HL-60 (cell line): ENCODE measurements around the gene SLC15A2.

Experiments
- GABPA ChIP-seq: IDR thresholded peaks from 2 replicates; pipeline ENCODE4 v1.6.1; 2012; ENCODE audit warnings: low read depth
- TF ChIP-seq, protein P1 (sequence below): IDR thresholded peaks from one replicate; pipeline ENCODE4 v1.5.1; 2011; ENCODE audit warnings: low read length, control low read depth, inconsistent platforms; ENCODE audit not compliant: insufficient read depth

DNA sequence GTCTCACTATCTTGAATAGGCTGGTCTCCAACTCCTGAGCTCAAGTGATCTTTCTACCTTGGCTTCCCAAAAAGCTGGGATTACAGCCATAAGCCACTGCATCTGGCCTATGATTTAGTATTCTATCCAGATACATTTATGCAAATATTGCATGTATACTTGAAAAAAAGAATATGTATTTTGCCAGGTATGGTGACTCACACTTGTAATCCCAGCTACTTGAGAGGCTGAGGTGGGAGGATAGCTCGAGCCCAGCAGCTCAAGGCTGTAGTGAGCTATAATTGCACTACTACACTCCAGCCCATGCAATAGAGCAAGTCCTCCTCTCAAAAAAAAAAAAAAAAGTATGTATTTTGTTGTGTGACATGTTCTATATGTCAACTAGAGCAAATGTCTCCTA, 54.4 kb downstream of the SLC15A2 start:
- TF ChIP-seq, protein P1, sequence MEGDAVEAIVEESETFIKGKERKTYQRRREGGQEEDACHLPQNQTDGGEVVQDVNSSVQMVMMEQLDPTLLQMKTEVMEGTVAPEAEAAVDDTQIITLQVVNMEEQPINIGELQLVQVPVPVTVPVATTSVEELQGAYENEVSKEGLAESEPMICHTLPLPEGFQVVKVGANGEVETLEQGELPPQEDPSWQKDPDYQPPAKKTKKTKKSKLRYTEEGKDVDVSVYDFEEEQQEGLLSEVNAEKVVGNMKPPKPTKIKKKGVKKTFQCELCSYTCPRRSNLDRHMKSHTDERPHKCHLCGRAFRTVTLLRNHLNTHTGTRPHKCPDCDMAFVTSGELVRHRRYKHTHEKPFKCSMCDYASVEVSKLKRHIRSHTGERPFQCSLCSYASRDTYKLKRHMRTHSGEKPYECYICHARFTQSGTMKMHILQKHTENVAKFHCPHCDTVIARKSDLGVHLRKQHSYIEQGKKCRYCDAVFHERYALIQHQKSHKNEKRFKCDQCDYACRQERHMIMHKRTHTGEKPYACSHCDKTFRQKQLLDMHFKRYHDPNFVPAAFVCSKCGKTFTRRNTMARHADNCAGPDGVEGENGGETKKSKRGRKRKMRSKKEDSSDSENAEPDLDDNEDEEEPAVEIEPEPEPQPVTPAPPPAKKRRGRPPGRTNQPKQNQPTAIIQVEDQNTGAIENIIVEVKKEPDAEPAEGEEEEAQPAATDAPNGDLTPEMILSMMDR = no peak
- no peak for TF ChIP-seq GABPA
